ENCODE results near the gene SHISA5. TPM values are rescaled to one million over a fixed set of nuclear protein-coding genes. Genes with fewer than 3 reads are reported as not detected.

SHISA5 gene
- total RNA-seq, 1 experiment from 2014 or later = 85.4 TPM

GRCh38 chr3:48431224-48432029 is 72.5 kb downstream of the SHISA5 start:
- no peak for DNase-seq (ENCODE audit: low spot score)

GRCh38 chr3:48430708-48431101 is 73.3 kb downstream of the SHISA5 start:
- DNase-seq (ENCODE audit: low spot score) = no peak

DNA sequence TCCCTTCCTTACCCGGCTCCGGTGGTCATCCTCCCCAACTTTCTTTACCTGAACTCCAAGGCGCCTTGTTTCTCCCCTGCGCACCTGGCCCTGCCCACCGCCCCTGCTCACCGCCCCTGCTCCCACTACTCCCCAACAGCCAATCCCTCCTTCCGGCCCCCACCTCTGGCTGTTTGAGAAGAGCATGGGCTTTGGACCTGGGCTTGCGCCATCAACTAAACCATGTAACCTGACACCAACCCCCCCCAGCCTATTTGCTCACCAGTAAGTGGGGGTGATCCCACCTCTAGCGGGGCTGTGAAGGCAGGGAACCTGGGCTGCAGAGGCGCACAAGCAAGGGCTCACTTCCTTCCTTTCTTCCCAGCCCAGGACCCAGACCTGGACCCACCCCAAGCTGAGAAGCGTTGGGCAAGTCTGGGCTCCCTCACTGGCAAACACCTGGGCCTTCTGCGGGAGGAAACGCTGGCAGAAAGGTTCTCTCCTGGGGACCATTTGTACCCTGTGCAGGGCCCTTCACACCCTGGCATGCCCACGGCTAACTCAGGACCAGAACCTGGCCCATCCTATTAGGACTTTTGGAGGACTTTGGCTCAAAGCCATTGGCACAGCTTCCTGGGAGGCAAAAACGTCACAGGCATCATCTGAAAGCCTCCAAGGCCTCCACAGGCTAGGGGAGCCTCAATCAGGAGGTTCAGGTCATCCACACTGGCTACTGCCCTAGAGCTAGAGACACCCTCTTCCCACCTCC is 73.8 kb downstream of the SHISA5 start, which contains the start of gene PLXNB1:
Gene PLXNB1 (minus strand): TSS at position 127 of the 748 bp plus-strand sequence. CDS start 5,475 bp downstream, outside the sequence.
- DNase-seq (ENCODE audit: low spot score) = peak; percentile 79

- DNase-seq (ENCODE audit: low spot score) = peak; percentile 77
Observed at GRCh38 chr3:48429317-48429959, 74.5 kb downstream of the SHISA5 start.

GRCh38 chr3:48428572-48429316 is 75.2 kb downstream of the SHISA5 start:
- peak; percentile 76 for DNase-seq (ENCODE audit: low spot score)

GRCh38 chr3:48428088-48428571 is 75.8 kb downstream of the SHISA5 start:
- peak; percentile 8 for DNase-seq (ENCODE audit: low spot score)

DNA sequence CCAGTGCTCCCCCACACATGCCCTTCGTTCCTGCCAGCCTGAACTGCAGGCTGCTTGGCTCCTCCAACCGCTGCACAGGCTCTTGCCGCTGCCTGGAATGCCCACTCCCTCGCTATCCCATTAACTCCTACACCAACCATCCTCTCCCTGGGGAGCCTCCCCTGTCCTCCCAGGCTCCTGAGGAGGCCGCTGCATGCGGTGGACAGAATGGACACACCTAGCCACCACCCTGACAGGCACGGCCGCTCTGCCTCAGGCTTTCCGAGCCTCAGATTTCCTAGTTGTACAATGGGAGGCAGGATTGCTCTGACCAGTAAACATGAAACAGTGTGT is 76.4 kb downstream of the SHISA5 start:
- DNase-seq (ENCODE audit: low spot score) = peak; percentile 23

- no peak for DNase-seq (ENCODE audit: low spot score)
Observed at GRCh38 chr3:48426944-48427629, 76.9 kb downstream of the SHISA5 start.

- no peak for DNase-seq (ENCODE audit: low spot score)
Observed at GRCh38 chr3:48426401-48426909, 77.5 kb downstream of the SHISA5 start.

DNA sequence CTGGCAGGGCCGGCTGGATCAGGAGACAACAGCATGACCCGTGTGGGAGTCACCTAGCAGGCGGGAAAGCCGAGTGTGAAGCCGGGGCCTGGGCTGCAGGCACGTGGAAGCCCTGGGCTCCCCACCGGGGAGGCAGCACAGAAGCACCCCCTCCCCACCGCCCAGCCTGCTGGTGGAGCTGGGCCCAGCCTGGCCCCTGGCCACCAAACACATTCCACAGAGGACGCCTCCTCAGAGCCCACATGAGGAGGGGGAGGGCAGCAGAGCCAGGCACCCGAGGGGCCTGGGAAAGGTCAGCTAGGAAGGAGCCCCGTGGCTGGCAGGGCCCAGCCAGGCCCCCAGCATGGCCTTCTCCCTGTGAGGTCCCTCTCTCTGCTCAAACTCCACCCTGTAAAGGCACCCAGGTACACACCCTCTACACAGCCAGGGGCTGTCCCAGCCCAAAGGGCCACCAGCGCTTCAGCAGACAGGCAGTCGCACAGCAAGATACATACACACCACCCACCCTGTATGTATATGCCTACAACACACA is 78.6 kb downstream of the SHISA5 start:
- DNase-seq (ENCODE audit: low spot score) = no peak

DNA sequence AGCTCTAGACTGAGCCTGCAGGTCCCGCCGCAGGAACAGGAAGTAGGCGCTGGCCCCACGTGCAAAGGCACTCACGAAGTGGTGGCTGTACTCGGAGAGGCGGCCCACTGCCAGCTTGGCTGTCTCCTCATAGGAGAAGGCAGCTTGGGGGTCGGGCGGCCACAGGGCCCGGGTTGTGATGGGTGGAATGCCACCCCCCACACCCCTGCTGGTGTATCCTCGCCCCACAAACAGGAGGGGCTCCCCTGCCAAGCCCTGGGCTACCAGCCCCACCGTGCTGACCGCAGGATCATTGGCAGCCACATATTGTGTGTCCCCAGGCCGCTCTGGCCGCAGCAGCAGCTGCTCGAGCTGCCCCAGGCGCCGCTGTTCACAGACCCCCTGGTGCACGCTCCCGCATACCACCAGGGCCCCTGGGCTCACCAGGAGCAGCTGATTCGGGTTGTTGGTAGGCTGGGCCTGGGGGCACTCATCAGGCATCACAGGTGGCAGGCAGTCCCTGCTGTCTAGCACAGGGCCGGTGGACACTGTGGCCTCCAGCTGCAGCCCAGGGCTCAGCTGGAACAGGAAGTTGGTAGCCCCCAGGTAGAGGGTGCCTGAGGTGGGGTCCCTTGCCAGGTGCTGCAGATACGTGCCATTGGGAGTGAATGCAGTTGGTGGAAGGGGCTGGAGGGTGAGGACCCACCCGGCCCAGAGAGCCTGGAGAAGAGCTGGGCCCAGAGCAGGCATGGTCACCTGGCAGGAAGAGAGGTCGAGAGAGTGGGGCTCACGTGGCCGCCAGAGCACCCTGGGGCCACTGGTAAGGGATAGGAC is 79.9 kb downstream of the SHISA5 start:
- DNase-seq (ENCODE audit: low spot score) = no peak

GRCh38 chr3:48423241-48423882 is 80.6 kb downstream of the SHISA5 start:
- no peak for DNase-seq (ENCODE audit: low spot score)

DNA sequence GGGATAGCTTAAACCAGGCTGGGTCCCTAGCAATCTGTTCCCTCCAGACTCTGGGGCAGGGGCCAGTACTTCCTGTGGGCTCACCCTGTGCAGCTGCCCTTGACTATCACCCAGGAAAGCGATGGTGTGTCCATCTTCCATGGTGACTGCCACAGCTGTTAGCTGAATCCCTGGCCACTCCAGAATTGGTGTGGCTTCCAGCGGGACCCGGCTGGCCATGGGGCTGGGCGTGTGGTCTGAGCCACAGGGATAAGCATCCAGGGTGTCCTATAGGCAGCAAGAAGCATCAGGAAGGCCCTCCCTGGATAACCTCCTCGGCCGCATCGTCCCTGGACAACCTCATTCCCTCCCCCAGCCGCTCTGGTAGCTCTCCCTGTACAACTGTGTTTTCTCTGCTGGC is 81.3 kb downstream of the SHISA5 start:
- no peak for DNase-seq (ENCODE audit: low spot score)

DNA sequence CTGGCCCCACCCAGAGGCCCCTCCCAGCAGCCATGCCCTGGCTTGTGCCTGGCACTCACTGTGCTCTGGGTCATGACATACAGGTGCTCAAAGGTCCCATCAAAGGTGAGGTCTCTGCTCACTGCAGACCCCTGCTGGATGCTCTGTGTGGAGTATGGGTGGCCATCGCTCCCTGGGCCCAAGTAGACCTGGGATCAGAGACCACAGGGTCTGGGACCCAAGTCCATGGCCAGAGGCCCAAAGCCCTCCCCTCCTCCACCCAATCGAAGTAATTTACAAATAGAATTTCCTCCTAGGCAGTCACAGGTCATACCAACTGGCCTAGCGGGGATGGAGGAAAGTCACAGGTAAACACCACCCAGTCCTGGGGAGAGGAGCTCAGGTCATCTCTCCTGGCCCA is 81.7 kb downstream of the SHISA5 start:
- DNase-seq (ENCODE audit: low spot score) = no peak

- no peak for DNase-seq (ENCODE audit: low spot score)
Observed at GRCh38 chr3:48420561-48420960, 83.4 kb downstream of the SHISA5 start.

GRCh38 chr3:48419597-48419996 is 84.4 kb downstream of the SHISA5 start:
- DNase-seq (ENCODE audit: low spot score) = no peak

DNA sequence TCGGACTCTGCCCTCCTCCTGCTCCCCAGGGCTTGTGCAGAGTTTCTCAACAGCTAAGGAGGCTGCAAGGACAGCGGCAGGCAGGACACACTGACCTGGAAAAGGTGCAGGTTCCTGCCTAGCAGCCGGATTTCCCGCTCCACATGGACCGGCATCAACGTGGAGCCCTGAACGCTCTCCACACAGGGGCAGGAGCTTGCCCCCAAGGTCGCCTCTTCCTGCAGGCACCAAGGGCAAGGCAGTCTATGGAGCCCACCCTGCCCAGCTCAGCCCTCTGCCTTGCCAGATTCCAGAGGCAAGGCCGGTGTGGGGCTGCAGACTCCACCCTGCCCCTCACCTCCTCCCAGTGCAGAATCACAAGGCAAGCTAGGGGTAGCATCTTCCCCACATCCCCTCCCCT is 84.8 kb downstream of the SHISA5 start:
- DNase-seq (ENCODE audit: low spot score) = no peak

DNA sequence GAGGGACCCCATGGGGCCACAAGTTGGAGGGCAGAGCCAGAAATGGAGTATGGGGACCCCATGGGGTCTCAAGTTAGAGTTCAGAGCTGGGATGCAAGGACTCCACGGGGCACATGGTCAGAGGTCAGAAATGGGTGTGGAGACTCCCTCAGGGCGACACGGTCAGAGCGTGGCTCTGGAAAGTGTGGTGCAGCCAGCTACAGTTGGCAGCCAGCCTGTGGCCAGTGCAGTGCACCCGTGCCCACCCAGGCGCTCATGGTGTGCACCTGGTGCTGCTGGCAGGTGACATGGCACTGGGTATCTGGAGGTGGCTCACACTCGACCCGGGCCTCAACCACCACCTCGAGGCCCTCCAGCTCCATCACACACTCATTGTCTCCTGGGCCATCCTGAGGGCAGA is 85.3 kb downstream of the SHISA5 start:
- DNase-seq (ENCODE audit: low spot score) = no peak

DNA sequence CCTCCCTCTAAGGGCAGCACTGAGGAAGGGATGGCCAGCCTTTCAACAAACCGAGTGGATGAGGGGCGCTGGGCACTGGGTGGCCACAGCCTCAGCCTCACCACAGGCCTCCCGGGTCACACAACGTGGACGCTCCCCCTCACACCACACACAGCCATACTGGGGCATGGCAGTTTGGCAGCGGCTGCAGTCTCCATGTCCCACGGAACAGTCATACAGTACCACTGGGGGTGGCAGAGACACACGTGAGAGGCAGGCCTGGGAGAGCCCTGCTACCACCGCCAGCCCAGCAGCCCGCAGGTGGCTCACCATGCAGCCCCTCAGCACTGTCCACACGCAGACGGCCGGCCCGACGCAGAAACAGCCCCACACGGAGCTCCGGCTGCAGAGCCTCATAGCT is 85.8 kb downstream of the SHISA5 start:
- no peak for DNase-seq (ENCODE audit: low spot score)

Data from HT-29 (cell line).